ENCODE results near the gene RNASE3. TPM values are rescaled to one million over a fixed set of nuclear protein-coding genes. Genes with fewer than 3 reads are reported as not detected.

The RNASE3 gene
- total and polyA plus RNA-seq, 12 donors: 0.31 to 1.2 (median 0.64) TPM; not detected in 7

DNA sequence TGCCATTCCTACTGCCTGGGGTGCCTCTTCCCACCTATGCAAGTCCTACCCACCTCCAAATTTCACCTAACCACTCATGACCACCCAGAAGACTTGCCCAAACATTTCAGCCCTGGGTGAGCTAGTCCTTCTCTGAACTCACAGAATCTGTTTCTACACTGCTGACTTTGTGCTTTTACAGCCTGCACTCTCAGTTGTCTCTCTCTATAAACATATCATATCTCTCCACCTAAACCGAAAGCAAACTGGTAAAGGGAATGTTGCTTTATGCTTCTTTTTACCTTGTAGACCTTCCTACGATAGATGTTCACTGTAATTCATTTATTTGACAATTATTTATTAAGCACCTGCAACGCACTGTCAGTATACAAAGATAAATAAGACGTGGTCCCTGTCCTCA is 38.1 kb upstream of the RNASE3 start:
- Histone ChIP-seq H3K27ac (no peak overlapping the region), H3K4me3 (no peak overlapping the region), H3K36me3 (replicated peaks in 1 of 2) (no peaks in the 10 kb centered on the region), H3K4me1 (replicated peaks in 1 of 2) (no peaks in the 10 kb centered on the region), H3K9me3 (replicated peaks in 1 of 3) (no peaks in the 10 kb centered on the region), H3K27me3 (no peaks in the 10 kb centered on the region)
- 75 to 78% (median 75%) methylated on average over 4 of the region's 4 CpGs for WGBS, 4 donors
- TF ChIP-seq, protein P1, sequence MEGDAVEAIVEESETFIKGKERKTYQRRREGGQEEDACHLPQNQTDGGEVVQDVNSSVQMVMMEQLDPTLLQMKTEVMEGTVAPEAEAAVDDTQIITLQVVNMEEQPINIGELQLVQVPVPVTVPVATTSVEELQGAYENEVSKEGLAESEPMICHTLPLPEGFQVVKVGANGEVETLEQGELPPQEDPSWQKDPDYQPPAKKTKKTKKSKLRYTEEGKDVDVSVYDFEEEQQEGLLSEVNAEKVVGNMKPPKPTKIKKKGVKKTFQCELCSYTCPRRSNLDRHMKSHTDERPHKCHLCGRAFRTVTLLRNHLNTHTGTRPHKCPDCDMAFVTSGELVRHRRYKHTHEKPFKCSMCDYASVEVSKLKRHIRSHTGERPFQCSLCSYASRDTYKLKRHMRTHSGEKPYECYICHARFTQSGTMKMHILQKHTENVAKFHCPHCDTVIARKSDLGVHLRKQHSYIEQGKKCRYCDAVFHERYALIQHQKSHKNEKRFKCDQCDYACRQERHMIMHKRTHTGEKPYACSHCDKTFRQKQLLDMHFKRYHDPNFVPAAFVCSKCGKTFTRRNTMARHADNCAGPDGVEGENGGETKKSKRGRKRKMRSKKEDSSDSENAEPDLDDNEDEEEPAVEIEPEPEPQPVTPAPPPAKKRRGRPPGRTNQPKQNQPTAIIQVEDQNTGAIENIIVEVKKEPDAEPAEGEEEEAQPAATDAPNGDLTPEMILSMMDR (IDR thresholded peaks at IDR 0.05): no peak
- intact Hi-C loops (cut with DNase I): loop anchor here in 1 of 2 donors (5.0 kb wide), 1 partner anchor 114 kb away; no protein-coding TSS in a partner anchor
- DNase-seq: no peak

DNA sequence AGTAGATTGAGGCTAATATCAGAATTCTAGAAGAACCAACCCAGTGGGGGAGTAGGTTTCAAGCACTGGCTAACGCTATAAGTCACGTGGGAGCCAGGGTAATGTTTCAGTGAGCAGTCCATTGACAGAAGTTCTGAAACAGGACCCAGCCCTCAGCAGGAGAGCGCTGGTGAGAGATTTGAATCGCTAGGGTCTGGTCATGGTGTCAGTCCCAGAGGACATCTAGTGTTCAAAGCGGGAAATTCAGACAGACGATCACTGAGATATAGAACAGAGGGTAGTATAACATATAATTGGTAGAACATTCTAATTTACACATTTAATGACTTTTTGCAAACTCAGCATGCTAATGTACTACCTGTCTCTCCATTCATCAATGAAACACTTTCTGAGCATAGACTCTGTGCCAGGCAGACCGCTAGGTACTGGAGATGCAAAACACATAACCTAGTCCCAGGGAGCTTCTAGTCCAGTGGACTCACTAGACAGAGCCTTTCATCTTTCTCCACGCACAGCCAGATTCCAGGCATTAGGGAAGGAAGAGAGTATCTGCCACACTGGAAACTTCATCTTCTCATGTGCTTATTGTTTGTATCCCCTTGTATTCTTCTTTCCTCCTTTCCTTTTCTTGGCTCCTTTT is 35.4 kb upstream of the RNASE3 start:
- DNase-seq: peak; percentile 64 to 82 (median 73)
- Histone ChIP-seq H3K9me3 (replicated peaks in 1 of 3) (no peaks in the 10 kb centered on the region), H3K27ac (no peak overlapping the region), H3K36me3 (replicated peaks in 1 of 2) (no peaks in the 10 kb centered on the region), H3K4me3 (no peak overlapping the region), H3K4me1 (replicated peaks in 1 of 2) (no peaks in the 10 kb centered on the region), H3K27me3 (no peaks in the 10 kb centered on the region)
- TF ChIP-seq POLR2A (IDR thresholded peaks at IDR 0.05): no peak
- TF ChIP-seq, protein P1 (IDR thresholded peaks at IDR 0.05): peak; percentile 69 to 95 (median 83)
- intact Hi-C loops (cut with DNase I): loop anchor here (2.0 to 5.0 kb wide), 3 partner anchors 117 to 158 kb away; no protein-coding TSS in a partner anchor
- WGBS, 4 donors: 6 to 11% (median 10%) methylated on average over 8 of the region's 8 CpGs

DNA sequence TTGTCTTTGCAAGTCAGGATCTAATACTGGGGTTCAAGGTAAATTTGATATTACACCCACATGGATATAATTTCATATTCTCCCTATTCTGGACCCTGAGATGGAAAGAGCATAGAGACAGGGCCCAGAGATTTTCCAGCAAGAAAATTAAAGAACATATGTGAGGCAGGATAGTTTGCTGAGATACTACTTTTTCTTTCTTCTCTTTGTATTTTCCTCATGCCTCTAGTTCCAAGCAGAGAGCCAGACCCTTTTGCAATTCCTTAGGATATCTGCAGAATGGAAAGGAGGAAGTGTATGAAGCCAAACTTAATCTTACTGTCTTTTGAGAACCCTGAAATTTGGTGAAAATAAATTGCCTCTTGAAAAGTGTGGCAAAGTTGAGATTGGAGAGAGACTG is 34.0 kb upstream of the RNASE3 start:
- DNase-seq: no peak
- no peaks in the 10 kb centered on the region for H3K36me3 ChIP-seq (replicated peaks in 1 of 2)
- no peaks in the 10 kb centered on the region for H3K27me3 ChIP-seq
- H3K27ac ChIP-seq: no peak overlapping the region
- TF ChIP-seq, protein P1 (IDR thresholded peaks at IDR 0.05): no peak
- no peak for TF ChIP-seq POLR2A (IDR thresholded peaks at IDR 0.05)
- no peaks in the 10 kb centered on the region for H3K9me3 ChIP-seq (replicated peaks in 1 of 3)
- intact Hi-C loops (cut with DNase I): loop anchor here (2.0 to 5.0 kb wide), 3 partner anchors 115 to 160 kb away; no protein-coding TSS in a partner anchor
- no peaks in the 10 kb centered on the region for H3K4me1 ChIP-seq (replicated peaks in 1 of 2)
- no peak overlapping the region for H3K4me3 ChIP-seq

DNA sequence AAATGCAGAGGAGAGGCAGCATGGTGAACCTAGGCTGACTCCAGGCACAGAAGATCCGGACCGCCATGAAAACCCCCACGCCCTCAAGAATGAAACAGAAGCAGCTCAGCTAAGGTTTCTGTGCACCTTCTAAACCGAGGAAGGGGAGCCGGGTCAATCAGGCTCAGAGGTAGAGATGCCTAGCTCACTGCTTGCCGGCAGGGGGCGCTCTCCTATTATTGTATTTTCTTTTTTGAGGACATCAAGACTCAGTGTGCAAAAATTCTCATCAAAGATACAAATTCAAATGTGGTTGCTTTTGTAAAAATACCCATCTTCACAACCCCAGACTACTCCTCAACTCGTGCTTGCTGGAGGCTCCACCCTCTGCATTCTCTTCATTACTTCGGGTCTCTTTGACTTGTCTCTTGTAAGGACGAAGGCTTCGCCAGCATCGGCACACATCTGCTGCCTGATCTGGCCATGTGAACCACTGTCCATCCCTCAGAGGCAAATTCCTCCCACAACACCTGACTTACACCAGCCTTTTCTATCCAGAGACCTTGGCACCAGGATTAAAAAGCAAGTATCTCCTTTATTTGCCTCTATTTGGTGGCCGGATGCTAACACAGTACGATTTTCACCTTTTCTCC is 33.4 kb upstream of the RNASE3 start:
- H3K4me3 ChIP-seq: no peak overlapping the region
- no peak overlapping the region for H3K27ac ChIP-seq
- peak; percentile 51 to 86 (median 79) for DNase-seq
- no peak for TF ChIP-seq POLR2A (IDR thresholded peaks at IDR 0.05)
- TF ChIP-seq, protein P1 (IDR thresholded peaks at IDR 0.05): peak; percentile 81 to 95 (median 86)
- no peaks in the 10 kb centered on the region for H3K9me3 ChIP-seq (replicated peaks in 1 of 3)
- intact Hi-C loops (cut with DNase I): loop anchor here (2.0 to 5.0 kb wide), 3 partner anchors 115 to 160 kb away; no protein-coding TSS in a partner anchor
- no peaks in the 10 kb centered on the region for H3K36me3 ChIP-seq (replicated peaks in 1 of 2)
- H3K27me3 ChIP-seq: no peaks in the 10 kb centered on the region
- H3K4me1 ChIP-seq (replicated peaks in 1 of 2): no peaks in the 10 kb centered on the region
- 26 to 32% (median 28%) methylated on average over 14 of the region's 14 CpGs for WGBS, 4 donors

Measured in adrenal gland (tissue), 12 donors.